RWPE2 (cell line): Measurements from ENCODE around the gene SERINC1.

Experiments
- ATAC-seq: fragments of 200-7000 bp; cut with Tn5 transposase; 3 replicates; pipeline ENCODE4 v1.9.1; 2021; ENCODE audit warnings: low read depth
- DNase-seq: peaks from one replicate; pipeline ENCODE4 v3.0.0-alpha.2; 2020; ENCODE audit warnings: low spot score
- H3K27ac ChIP-seq: fragments of 450-650 bp; 2 replicates; pipeline ENCODE4 v1.5.1; 2017; ENCODE audit warnings: mild to moderate bottlenecking; ENCODE audit not compliant: poor library complexity, severe bottlenecking
- H3K27me3 ChIP-seq: fragments of 250-450 bp; sonication (Bioruptor Pico); 2 replicates; pipeline ENCODE4 v1.5.1; 2021; ENCODE audit warnings: mild to moderate bottlenecking, moderate library complexity; ENCODE audit not compliant: insufficient read depth, poor library complexity, severe bottlenecking
- H3K36me3 ChIP-seq: fragments of 250-450 bp; sonication (Bioruptor Pico); 2 replicates; pipeline ENCODE4 v1.5.1; 2020; ENCODE audit warnings: low read depth, mild to moderate bottlenecking, moderate library complexity
- H3K4me1 ChIP-seq: fragments of 250-450 bp; sonication (Bioruptor Pico); 2 replicates; pipeline ENCODE4 v1.5.1; 2021; ENCODE audit warnings: mild to moderate bottlenecking, moderate library complexity; ENCODE audit not compliant: insufficient read depth, poor library complexity, severe bottlenecking
- H3K4me3 ChIP-seq: fragments of 250-450 bp; sonication (Bioruptor Pico); 2 replicates; pipeline ENCODE4 v1.5.1; 2021; ENCODE audit warnings: mild to moderate bottlenecking, moderate library complexity; ENCODE audit not compliant: severe bottlenecking
- H3K9me3 ChIP-seq: fragments of 250-450 bp; sonication (Bioruptor Pico); 2 replicates; pipeline ENCODE4 v1.5.1; 2021; ENCODE audit warnings: mild to moderate bottlenecking, moderate library complexity; ENCODE audit not compliant: severe bottlenecking
- CTCF ChIP-seq: fragments of 450-650 bp; IDR thresholded peaks from one replicate; pipeline ENCODE4 v1.5.1; 2017; ENCODE audit warnings: mild to moderate bottlenecking, moderate library complexity; ENCODE audit not compliant: poor library complexity, severe bottlenecking

Gene SERINC1

GRCh38 chr6:122445274-122445673 is 26.3 kb downstream of the SERINC1 start:
- H3K4me3 ChIP-seq, result no peak overlapping the region
- TF ChIP-seq CTCF, result no peak
- no peaks in the 10 kb centered on the region for H3K4me1 ChIP-seq
- no peak for ATAC-seq
- H3K36me3 ChIP-seq, result peaks cover 84% of the 10 kb centered on the region
- H3K27me3 ChIP-seq, result no peaks in the 10 kb centered on the region
- no peak for DNase-seq
- no peaks in the 10 kb centered on the region for H3K9me3 ChIP-seq
- H3K27ac ChIP-seq, result no peak overlapping the region

- no peaks in the 10 kb centered on the region for H3K27me3 ChIP-seq
- H3K4me1 ChIP-seq, result no peaks in the 10 kb centered on the region
- H3K9me3 ChIP-seq, result no peaks in the 10 kb centered on the region
- no peak for TF ChIP-seq CTCF
- no peak overlapping the region for H3K27ac ChIP-seq
- DNase-seq (no peak), ATAC-seq (no peak)
- H3K36me3 ChIP-seq, result peaks cover 58% of the 10 kb centered on the region
- no peak overlapping the region for H3K4me3 ChIP-seq
Observed at GRCh38 chr6:122438975-122439374, 32.6 kb downstream of the SERINC1 start.

- Histone ChIP-seq H3K4me3 (no peak overlapping the region), H3K36me3 (peaks cover 69% of the 10 kb centered on the region), H3K27me3 (no peaks in the 10 kb centered on the region), H3K9me3 (no peaks in the 10 kb centered on the region), H3K4me1 (no peaks in the 10 kb centered on the region), H3K27ac (no peak overlapping the region)
- DNase-seq (no peak), ATAC-seq (no peak)
- no peak for TF ChIP-seq CTCF
Observed at GRCh38 chr6:122432816-122433215, 38.8 kb downstream of the SERINC1 start.

GRCh38 chr6:122431780-122432179 is 39.8 kb downstream of the SERINC1 start:
- no peaks in the 10 kb centered on the region for H3K27me3 ChIP-seq
- H3K4me1 ChIP-seq, result no peaks in the 10 kb centered on the region
- H3K4me3 ChIP-seq, result no peak overlapping the region
- no peak overlapping the region for H3K27ac ChIP-seq
- H3K9me3 ChIP-seq, result no peaks in the 10 kb centered on the region
- H3K36me3 ChIP-seq, result peaks cover 63% of the 10 kb centered on the region
- TF ChIP-seq CTCF, result no peak
- DNase-seq (no peak), ATAC-seq (no peak)

GRCh38 chr6:122429323-122429722 is 42.3 kb downstream of the SERINC1 start:
- H3K4me1 ChIP-seq, result no peaks in the 10 kb centered on the region
- H3K27me3 ChIP-seq, result no peaks in the 10 kb centered on the region
- no peak for TF ChIP-seq CTCF
- peaks cover 69% of the 10 kb centered on the region for H3K36me3 ChIP-seq
- no peaks in the 10 kb centered on the region for H3K9me3 ChIP-seq
- no peak overlapping the region for H3K27ac ChIP-seq
- DNase-seq (no peak), ATAC-seq (no peak)
- no peak overlapping the region for H3K4me3 ChIP-seq
